ENCODE measurements around the gene SORCS3. TPM values are rescaled to one million over a fixed set of nuclear protein-coding genes. Genes with fewer than 3 reads are reported as not detected.
A peak's percentile ranks its signal among the peaks of the same experiment; 100 is the strongest.

Gene SORCS3
- total and polyA plus RNA-seq, 7 donors, result 0.15 to 1.1 (median 0.33) TPM; not detected in 2

DNA sequence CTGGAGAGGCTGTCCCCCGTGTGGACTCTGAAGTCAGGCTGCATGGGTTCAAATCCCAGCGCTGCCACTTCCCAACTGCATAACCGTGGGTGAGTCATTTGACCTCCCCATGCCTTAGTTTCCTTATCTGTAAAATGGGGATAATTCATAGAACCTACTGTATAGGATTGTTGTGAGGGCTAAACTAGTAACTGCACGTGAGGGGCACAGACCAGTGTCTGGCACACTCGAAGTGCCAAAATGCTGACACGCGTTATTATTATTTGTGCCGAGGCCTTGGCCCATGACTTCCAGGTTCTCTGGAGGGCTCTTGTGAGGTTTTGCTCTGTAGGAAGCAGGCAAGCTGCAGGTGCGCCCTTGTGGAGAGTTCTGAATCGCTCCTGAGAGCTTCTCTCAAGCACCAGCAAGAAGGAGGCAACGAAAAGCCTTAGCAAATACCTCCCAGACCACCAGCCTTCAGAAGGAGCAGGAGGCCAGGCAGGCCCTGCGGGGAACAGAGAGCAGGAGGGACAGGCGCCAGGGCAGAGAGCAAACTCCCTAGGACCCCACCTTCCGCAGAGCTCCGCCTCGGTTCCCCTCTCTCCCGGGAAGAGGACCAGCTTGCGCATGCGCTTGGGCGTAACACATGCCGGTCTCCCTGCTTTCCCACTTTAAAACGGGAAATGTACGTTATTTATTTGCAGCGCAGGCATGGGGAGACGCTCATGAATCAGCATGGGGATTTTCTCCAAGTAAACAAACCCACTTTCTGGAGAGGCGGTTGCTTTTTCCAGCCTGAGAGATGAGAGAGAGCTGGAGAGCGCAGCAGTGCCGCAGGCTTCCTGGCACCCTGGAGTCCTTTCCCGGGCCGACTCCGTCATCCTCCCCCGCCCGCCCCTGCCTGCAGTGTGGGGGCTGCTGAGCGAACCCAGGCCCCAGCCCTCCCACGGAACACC lies 39.6 kb downstream of the SORCS3 start:
- Histone ChIP-seq H3K4me1 (peaks cover 0 to 9% (median 0%) of the 10 kb centered on the region in 4 donors), H3K27me3 (no peaks in the 10 kb centered on the region), H3K4me3 (peak overlapping the region; percentile 20 to 44 (median 32)), H3K27ac (no peak overlapping the region), H3K36me3 (no peaks in the 10 kb centered on the region), H3K9me3 (no peaks in the 10 kb centered on the region)
- TF ChIP-seq, protein P1, sequence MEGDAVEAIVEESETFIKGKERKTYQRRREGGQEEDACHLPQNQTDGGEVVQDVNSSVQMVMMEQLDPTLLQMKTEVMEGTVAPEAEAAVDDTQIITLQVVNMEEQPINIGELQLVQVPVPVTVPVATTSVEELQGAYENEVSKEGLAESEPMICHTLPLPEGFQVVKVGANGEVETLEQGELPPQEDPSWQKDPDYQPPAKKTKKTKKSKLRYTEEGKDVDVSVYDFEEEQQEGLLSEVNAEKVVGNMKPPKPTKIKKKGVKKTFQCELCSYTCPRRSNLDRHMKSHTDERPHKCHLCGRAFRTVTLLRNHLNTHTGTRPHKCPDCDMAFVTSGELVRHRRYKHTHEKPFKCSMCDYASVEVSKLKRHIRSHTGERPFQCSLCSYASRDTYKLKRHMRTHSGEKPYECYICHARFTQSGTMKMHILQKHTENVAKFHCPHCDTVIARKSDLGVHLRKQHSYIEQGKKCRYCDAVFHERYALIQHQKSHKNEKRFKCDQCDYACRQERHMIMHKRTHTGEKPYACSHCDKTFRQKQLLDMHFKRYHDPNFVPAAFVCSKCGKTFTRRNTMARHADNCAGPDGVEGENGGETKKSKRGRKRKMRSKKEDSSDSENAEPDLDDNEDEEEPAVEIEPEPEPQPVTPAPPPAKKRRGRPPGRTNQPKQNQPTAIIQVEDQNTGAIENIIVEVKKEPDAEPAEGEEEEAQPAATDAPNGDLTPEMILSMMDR (IDR thresholded peaks at IDR 0.05), result no peak
- intact Hi-C loops (cut with DNase I), result no loop called here
- 24 to 29% methylated on average over 35 of the region's 35 CpGs for WGBS, 2 donors
- no peak for DNase-seq

DNA sequence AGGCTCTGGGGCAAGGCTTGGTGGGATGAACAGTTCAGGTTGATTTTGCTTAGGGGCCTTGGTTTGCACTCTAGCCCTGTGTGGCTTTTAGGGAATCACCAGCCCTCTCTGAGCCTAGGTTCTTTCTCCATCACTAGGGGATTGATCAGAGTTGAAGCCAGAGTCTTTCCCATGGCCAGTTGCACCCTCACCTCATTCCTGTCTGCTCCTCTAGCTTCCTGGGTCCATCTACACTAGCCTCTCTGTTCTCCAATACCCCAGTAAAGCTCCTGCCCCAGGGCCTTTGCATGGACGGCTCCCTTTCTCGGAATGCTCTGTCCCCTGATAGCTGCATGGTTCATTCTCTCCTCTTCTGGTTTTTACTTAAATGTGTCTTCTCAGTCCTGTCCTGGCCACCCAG lies 40.4 kb downstream of the SORCS3 start:
- no peaks in the 10 kb centered on the region for H3K27me3 ChIP-seq
- TF ChIP-seq POLR2AphosphoS5 (IDR thresholded peaks at IDR 0.05) (no peak), POLR2A (IDR thresholded peaks at IDR 0.05) (no peak), EP300 (IDR thresholded peaks at IDR 0.05) (no peak)
- TF ChIP-seq, protein P1 (IDR thresholded peaks at IDR 0.05), result no peak
- WGBS, 2 donors, result 33 to 93% methylated on average over 2 of the region's 2 CpGs
- H3K27ac ChIP-seq, result no peak overlapping the region
- intact Hi-C loops (cut with DNase I), result no loop called here
- H3K4me1 ChIP-seq, result peaks cover 0 to 9% (median 0%) of the 10 kb centered on the region in 4 donors
- no peaks in the 10 kb centered on the region for H3K36me3 ChIP-seq
- no peak for DNase-seq
- peak overlapping the region in 2 of 4 donors; percentile 42 to 44 for H3K4me3 ChIP-seq
- no peaks in the 10 kb centered on the region for H3K9me3 ChIP-seq

DNA sequence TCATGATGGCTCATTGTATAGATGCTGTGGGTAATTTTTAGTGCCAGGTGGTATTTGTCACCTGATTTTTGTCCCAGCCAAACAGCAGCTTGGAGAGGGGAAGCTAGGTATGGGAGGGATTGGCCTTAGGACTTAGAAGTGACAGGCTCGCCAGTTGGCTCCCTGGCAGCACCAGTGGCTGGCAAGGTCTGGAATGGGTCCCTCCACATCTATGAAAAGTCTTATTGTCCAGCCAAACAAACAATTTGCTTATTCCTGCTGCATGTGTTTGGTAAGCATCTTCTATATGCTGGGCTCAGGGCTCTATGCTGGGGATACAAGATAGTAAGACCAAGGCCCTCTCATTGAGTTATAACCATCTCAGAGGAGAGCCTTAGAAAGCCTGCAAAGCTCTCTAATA lies 42.5 kb downstream of the SORCS3 start:
- TF ChIP-seq, protein P1 (IDR thresholded peaks at IDR 0.05), result no peak
- TF ChIP-seq POLR2A (IDR thresholded peaks at IDR 0.05) (no peak), EP300 (IDR thresholded peaks at IDR 0.05) (no peak), POLR2AphosphoS5 (IDR thresholded peaks at IDR 0.05) (no peak)
- peaks cover 0 to 9% (median 0%) of the 10 kb centered on the region in 4 donors for H3K4me1 ChIP-seq
- H3K27me3 ChIP-seq, result no peaks in the 10 kb centered on the region
- 71 to 93% methylated on average over 1 of the region's 1 CpG for WGBS, 2 donors
- no peak overlapping the region for H3K27ac ChIP-seq
- no peak overlapping the region for H3K4me3 ChIP-seq
- no peaks in the 10 kb centered on the region for H3K36me3 ChIP-seq
- intact Hi-C loops (cut with DNase I), result no loop called here
- DNase-seq, result no peak
- no peaks in the 10 kb centered on the region for H3K9me3 ChIP-seq

DNA sequence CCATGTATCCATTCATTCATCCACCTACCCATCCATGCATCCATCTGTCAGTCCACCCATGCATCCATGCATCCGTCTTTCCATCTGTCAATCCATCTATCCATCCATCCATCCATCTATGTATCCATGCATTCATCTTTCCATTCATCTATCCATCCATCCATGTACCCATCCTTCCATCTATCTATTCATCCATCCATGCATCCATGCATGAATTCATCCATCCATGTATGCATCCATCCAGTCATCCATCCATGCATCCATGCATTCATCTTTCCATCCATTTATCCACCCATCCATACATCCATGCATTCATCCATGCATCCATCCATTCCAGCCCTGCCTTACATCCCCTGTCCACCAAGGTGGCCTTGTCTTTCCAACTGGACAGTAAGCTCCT lies 45.7 kb downstream of the SORCS3 start:
- DNase-seq, result no peak
- intact Hi-C loops (cut with DNase I), result no loop called here
- Histone ChIP-seq H3K27ac (no peak overlapping the region), H3K4me3 (no peak overlapping the region), H3K27me3 (peaks cover 0 to 3% (median 0%) of the 10 kb centered on the region in 3 donors), H3K9me3 (no peaks in the 10 kb centered on the region), H3K4me1 (no peaks in the 10 kb centered on the region), H3K36me3 (no peaks in the 10 kb centered on the region)
- 38 to 78% methylated on average over 1 of the region's 1 CpG for WGBS, 2 donors
- no peak for TF ChIP-seq POLR2A (IDR thresholded peaks at IDR 0.05)
- TF ChIP-seq POLR2AphosphoS5 (IDR thresholded peaks at IDR 0.05), result no peak
- TF ChIP-seq, protein P1 (IDR thresholded peaks at IDR 0.05), result no peak
- TF ChIP-seq EP300 (IDR thresholded peaks at IDR 0.05), result no peak

Measured in sigmoid colon (tissue), 7 donors.